ENCODE results near the gene MAP3K21.
A peak's percentile ranks its signal among the peaks of the same experiment; 100 is the strongest.

The MAP3K21 gene

DNA sequence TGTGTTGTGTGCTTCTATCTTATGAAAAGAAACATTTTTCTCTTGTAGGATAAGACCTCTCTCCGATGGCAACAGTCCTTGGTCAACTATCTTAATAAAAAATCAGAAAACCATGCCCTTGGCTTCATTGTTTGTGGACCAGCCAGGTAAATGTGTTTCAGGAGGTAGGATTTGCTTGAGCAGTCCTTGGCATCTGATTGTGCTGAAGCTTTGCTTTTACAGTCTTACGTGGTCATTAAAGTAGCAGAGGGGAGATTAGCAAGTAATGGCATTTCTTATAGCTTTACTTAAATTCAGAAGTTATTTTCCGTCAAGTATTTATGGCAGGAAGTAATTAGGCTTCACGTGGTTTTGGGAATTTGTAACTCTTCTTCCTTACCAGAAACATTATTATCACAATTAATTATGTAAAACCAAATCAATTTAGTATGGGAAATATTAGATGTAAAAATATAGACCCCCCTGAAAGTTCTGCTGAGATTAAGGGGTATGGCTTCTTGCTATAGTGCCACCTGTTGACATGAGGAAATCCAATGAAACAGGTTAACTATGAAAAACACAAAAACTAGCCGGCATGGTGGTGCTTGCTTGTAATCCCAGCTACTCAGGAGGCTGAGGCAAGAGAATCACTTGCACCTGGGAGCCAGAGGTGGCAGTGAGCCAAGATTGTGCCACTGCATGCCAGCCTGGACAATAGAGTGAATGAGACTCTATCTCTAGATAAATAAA, 49.0 kb downstream of the MAP3K21 start:
- Mint-ChIP-seq H3K9me3 (no peaks in the 10 kb centered on the region), H3K27me3 (no peaks in the 10 kb centered on the region), H3K4me3 (no peak overlapping the region), H3K4me1 (no peaks in the 10 kb centered on the region), H3K36me3 (ENCODE audit: low read depth) (no peaks in the 10 kb centered on the region), H3K27ac (no peak overlapping the region)
- DNase-seq (no peak), ATAC-seq (no peak)

DNA sequence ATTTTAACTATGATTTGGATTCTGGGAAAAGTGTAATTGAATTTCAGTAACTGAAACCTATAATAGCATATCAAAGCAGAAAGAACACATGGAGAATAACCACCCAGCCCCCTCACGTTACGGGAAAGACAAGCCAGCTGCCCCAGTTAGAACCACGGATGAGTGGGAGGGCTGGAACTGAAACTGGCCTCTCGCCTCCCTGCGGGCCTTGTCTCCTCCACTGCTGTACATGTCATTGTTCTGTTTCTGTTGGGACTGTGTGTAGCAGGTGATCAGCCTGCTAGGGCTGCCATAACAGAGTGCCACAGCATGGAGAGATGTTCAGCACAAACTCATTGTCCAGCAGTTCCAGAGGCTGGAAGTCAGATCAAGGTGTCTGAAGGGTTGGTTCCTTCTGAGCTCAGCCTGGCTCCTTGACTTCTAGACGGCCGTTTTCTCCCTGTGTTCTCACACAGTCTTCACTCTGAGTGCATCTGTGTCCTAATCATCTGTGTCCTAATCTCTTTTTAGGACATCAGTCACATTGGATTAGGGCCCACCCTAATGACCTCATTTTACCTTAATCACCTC, 52.4 kb downstream of the MAP3K21 start:
- no peaks in the 10 kb centered on the region for H3K4me1 Mint-ChIP-seq
- no peaks in the 10 kb centered on the region for H3K27me3 Mint-ChIP-seq
- no peak overlapping the region for H3K4me3 Mint-ChIP-seq
- no peak overlapping the region for H3K27ac Mint-ChIP-seq
- H3K36me3 Mint-ChIP-seq (ENCODE audit: low read depth), result peaks cover 13% of the 10 kb centered on the region
- no peak for ATAC-seq
- DNase-seq, result no peak
- no peaks in the 10 kb centered on the region for H3K9me3 Mint-ChIP-seq

DNA sequence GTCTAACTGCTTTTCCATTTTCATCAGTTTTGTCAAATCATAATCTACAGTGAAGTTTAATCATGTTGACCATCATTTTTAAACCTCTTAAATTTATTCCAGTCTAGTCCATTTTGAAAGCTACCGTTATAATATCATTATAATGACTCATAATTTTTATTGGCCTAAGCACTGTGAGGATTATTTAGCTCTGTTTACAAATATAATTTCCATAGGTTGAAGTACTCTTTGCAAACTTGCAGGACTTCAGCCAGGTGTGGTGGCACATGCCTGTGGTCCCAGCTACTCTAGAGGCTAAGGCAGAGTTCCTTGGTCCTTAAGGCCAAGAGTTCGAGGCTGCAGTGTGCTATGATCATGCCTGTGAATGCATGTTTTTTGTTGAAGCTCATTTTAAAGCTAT, 54.3 kb downstream of the MAP3K21 start:
- H3K27ac Mint-ChIP-seq, result no peak overlapping the region
- peaks cover 13% of the 10 kb centered on the region for H3K36me3 Mint-ChIP-seq (ENCODE audit: low read depth)
- DNase-seq (no peak), ATAC-seq (no peak)
- no peaks in the 10 kb centered on the region for H3K27me3 Mint-ChIP-seq
- no peaks in the 10 kb centered on the region for H3K4me1 Mint-ChIP-seq
- no peak overlapping the region for H3K4me3 Mint-ChIP-seq
- H3K9me3 Mint-ChIP-seq, result no peaks in the 10 kb centered on the region

DNA sequence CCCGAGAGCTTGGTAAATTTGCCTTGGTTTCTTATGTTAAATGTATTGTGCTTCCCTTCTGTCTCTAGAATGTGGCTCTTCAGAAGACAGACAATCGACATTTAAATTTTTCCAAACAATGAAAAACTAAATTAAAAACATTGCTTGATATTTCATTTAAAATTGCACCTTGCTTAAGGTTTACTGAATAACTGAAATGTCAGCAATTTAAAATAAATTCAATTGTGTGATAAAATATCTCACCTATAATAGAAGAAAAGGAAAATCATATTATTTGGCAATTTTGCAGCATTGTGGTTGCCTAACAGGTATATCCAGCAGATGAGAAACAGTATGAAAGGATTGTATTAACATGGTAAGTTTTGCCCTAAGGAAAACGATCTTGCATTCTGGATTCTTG, 56.5 kb downstream of the MAP3K21 start:
- no peaks in the 10 kb centered on the region for H3K9me3 Mint-ChIP-seq
- no peaks in the 10 kb centered on the region for H3K4me1 Mint-ChIP-seq
- no peak for ATAC-seq
- no peaks in the 10 kb centered on the region for H3K27me3 Mint-ChIP-seq
- no peak overlapping the region for H3K4me3 Mint-ChIP-seq
- H3K27ac Mint-ChIP-seq, result no peak overlapping the region
- no peak for DNase-seq
- H3K36me3 Mint-ChIP-seq (ENCODE audit: low read depth), result peaks cover 13% of the 10 kb centered on the region

DNA sequence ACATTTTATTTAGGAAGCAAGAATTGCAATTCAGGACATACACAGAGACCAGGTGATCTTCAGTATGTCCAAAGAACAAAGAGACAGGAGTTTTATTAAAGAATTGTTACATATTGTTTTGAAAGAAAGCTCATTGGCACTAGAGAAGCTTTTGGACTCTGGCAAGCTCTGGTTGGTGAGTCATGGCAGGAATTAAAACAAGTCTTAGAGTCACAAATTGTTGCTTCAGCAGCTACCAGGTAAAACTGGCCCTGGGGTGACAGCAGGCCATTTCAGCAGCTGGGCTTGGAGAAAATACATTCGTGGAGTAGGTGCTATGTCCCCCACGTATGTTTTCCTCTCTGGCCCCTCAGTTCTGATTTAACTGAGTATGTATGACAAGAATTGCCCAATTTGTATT, 58.8 kb downstream of the MAP3K21 start:
- H3K36me3 Mint-ChIP-seq (ENCODE audit: low read depth), result peaks cover 13% of the 10 kb centered on the region
- ATAC-seq, result no peak
- no peaks in the 10 kb centered on the region for H3K4me1 Mint-ChIP-seq
- no peak overlapping the region for H3K4me3 Mint-ChIP-seq
- H3K27ac Mint-ChIP-seq, result no peak overlapping the region
- peaks cover 3% of the 10 kb centered on the region for H3K27me3 Mint-ChIP-seq
- H3K9me3 Mint-ChIP-seq, result no peaks in the 10 kb centered on the region
- no peak for DNase-seq

DNA sequence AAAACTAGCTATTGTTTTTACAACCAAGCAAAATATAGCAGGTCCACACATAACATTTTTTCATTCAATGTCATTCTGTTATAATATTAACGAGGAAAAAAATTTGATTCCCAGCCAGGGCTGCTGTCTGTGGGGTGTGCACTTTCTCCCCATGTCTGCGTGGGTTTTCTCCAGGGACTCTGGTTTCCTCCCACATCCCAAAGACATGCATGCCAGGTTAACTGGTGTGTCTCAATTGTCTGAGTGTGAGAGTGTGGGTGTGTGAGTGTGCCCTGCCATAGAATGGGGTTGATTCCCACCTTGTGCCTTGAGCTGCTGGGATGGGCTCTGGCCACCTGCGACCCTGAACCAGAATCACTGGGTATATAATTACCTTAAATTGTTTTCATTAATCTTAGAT, 60.1 kb downstream of the MAP3K21 start:
- no peaks in the 10 kb centered on the region for H3K9me3 Mint-ChIP-seq
- H3K27me3 Mint-ChIP-seq, result peaks cover 6% of the 10 kb centered on the region
- peaks cover 10% of the 10 kb centered on the region for H3K36me3 Mint-ChIP-seq (ENCODE audit: low read depth)
- no peak overlapping the region for H3K27ac Mint-ChIP-seq
- no peak overlapping the region for H3K4me3 Mint-ChIP-seq
- no peak for ATAC-seq
- no peaks in the 10 kb centered on the region for H3K4me1 Mint-ChIP-seq
- no peak for DNase-seq

DNA sequence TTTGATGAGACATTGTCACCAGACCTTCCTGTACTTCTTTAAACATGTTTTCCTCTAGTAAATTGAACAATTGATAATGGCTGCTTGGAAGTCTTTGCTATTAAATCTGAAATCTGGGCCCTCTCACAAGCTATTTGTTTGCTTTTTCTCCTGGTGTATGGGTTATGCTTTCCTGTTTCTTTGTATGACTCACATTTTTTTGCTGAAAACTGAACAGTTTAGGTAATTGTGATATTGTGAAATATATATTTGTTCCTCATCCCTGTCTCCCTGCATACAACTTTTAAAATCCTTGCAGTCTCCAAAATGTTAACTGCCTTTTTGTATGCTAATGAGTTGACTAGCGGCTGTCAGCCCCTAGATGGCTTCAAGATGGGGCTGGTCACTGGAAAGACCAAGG, 61.6 kb downstream of the MAP3K21 start:
- Mint-ChIP-seq H3K27me3 (peaks cover 12% of the 10 kb centered on the region), H3K4me1 (no peaks in the 10 kb centered on the region), H3K27ac (no peak overlapping the region), H3K9me3 (no peaks in the 10 kb centered on the region), H3K36me3 (ENCODE audit: low read depth) (no peaks in the 10 kb centered on the region), H3K4me3 (no peak overlapping the region)
- ATAC-seq (no peak), DNase-seq (no peak)

DNA sequence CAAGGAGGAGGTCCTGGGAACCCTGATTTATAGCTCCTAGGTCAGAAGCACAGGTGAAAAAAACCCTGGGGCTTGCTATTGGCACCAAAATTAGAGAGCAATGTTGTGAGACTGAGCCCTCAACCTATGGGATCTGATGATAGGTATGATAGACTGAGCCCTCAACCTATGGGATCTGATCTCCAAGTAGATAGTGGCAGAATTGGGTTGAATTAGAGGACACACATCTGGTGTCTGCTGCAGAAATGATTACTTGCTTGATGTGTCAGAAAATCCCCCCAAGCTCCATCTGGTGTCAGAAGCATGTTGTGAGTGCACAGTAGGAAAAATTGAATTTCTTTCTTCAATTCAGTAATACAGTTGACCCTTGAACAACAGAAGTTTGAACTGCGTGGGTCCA, 62.4 kb downstream of the MAP3K21 start:
- Mint-ChIP-seq H3K27ac (no peak overlapping the region), H3K27me3 (peaks cover 14% of the 10 kb centered on the region), H3K9me3 (no peaks in the 10 kb centered on the region), H3K4me1 (no peaks in the 10 kb centered on the region), H3K36me3 (ENCODE audit: low read depth) (no peaks in the 10 kb centered on the region), H3K4me3 (no peak overlapping the region)
- no peak for ATAC-seq
- no peak for DNase-seq

DNA sequence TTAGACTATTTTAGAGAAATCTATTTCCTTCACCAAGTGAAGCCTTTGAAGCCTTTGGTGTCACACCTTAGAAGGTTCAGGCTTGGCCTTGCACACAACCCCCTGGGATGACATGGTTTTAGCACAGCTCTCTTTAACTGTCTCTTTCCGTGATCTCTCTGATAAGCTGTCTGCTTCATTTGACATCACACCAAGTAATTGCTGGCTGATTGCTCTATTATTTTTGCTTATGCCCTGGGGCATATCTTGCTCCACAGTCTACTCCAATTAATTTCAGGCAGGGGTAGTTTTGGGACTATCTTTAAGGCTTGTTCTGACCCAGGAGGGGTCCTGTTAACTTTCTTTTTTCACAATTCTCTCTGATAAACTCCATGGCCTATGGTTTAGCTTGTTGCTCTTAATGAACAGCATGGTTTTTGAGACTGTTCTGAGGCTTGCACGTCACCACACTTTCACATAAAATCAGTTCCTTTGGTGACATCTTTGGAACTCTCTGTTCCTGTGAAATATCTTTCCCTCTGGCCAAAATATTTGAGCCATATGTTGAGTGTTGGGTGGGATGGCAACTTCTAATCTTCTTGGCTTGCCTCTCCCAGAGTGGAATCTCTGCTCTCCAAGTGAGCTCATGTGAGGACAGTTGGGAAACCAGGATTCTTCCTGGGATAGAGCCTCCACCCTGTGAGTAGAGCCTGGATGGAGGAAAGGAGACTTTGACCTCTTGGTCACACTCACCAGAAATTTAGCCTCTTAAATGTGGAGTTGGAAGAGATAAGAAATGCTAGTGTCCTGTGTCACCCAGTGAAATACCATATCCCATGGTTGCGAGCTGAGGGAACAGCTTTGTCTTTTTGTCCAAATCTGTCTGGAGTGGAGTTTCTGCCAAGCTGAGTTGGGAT, 63.6 kb downstream of the MAP3K21 start:
- no peaks in the 10 kb centered on the region for H3K4me1 Mint-ChIP-seq
- H3K4me3 Mint-ChIP-seq, result no peak overlapping the region
- DNase-seq (no peak), ATAC-seq (no peak)
- H3K36me3 Mint-ChIP-seq (ENCODE audit: low read depth), result no peaks in the 10 kb centered on the region
- H3K27ac Mint-ChIP-seq, result no peak overlapping the region
- no peaks in the 10 kb centered on the region for H3K9me3 Mint-ChIP-seq
- H3K27me3 Mint-ChIP-seq, result peaks cover 14% of the 10 kb centered on the region

DNA sequence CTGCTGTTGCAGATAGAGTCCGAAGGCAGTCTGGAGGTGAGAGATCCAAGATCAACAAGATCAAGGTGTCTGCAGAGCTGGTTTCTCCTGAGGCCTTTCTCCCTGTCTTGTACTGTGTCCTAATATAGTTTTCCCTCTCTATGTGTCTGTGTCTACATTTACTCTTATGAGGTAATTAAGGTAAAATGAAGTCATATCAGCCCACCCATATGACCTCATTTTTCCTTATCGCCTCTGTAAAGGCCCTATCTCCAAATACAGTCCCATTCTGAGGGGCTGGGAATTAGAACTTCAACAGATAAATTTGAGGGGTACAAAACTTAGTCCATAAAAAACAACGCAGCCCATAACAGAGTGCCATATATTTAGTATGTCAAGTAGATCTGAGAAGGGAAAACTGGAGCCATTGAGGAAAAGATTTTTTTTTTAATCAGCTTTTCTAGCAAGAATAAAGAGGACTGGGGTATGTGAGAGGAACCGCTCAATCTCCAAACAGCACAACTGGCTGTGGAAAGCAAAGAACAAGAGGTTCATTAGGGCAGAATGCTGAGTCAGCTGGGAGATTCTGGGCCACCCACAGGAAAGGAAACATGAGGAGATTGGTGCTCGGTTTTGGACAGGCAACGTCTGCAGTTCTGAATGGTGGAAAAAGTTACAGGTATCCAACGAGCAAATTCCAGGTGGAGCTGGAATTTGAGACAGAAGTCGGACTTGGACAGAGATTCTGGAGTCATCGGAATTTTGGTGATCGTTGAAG, 65.7 kb downstream of the MAP3K21 start:
- ATAC-seq, result no peak
- Mint-ChIP-seq H3K9me3 (no peaks in the 10 kb centered on the region), H3K4me1 (no peaks in the 10 kb centered on the region)

DNA sequence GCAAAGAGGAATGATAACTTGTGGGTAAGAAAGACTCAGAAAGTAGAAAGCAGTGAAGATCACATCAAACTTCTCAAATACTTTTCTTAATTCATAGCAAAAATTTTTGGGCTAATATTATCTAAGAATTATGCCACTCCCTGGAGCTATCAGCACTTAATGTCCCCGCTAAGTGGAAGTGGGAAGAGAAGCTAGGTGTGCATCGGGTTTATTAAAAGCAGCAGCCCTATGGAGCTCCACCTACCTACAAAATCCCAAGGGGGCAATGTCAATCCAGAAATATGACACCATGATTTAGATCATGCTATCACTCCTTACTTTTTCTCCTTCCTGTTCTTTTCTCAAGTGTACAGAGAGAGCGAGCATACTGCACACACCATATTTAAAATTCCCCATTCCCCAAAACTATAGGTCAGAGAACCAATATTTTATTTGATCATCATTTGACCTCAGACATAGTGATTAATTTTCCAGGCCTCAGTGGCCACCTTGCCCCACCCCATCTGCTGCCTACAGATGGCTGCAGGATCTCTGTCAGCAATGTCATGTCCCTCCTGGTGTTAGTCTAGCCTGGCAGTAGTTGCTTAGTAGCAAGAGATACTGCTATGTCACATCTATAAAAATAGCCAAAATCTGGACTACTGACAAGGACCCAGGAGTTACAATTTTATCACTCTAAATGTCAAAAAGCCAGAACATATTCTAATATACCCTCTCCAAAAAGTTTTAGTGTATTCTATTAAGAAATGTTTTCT, 66.6 kb downstream of the MAP3K21 start:
- ATAC-seq (no peak), DNase-seq (no peak)
- no peak overlapping the region for H3K27ac Mint-ChIP-seq
- H3K27me3 Mint-ChIP-seq, result peaks cover 19% of the 10 kb centered on the region
- no peaks in the 10 kb centered on the region for H3K36me3 Mint-ChIP-seq (ENCODE audit: low read depth)
- H3K4me1 Mint-ChIP-seq, result no peaks in the 10 kb centered on the region
- no peaks in the 10 kb centered on the region for H3K9me3 Mint-ChIP-seq
- H3K4me3 Mint-ChIP-seq, result no peak overlapping the region

More for the DNA sequence above, 65.7 kb downstream of the MAP3K21 start:
- Mint-ChIP-seq H3K27me3 (peaks cover 19% of the 10 kb centered on the region), H3K27ac (no peak overlapping the region), H3K36me3 (ENCODE audit: low read depth) (no peaks in the 10 kb centered on the region), H3K4me3 (no peak overlapping the region)
- no peak for DNase-seq

DNA sequence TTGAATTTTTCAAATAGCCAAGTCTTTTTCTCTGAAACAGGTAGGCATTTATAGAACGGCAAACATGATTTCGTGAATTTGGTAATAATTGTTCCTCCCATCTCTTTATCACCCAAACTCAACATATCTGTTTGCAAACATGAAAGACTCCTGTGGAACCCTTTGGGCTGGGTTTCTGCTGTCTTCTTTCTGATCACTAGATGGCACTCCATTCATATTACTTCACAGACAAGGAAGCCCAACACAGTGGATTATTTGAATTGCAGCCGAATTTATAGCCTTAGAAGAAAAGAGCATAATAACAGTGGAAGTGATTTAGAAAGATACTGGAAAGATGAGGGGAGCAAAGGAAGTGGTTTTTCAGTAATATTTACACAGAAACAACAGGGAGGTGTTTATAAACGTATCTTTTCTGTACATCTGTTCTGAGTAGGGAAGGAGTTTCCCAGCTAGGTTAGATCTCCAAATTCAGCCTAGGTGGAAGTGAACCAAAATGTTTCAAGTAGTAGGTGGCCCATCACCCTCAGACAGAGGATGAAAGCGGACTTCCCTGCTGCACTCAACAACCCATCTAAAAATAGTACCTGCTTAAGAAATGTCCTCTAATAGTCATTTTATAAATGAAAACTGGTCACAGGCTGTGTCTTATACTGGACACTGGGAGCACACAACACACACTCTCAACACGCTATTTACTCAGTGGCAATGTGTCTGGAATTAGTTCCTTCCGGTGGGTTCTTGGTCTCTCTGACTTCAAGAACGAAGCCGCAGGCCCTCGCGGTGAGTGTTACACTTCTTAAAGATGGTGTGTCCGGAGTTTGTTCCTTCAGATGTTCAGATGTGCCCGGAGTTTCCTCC, 67.6 kb downstream of the MAP3K21 start:
- ATAC-seq (peak; percentile 66), DNase-seq (no peak)
- no peak overlapping the region for H3K27ac Mint-ChIP-seq
- H3K9me3 Mint-ChIP-seq, result no peaks in the 10 kb centered on the region
- H3K27me3 Mint-ChIP-seq, result peaks cover 19% of the 10 kb centered on the region
- no peaks in the 10 kb centered on the region for H3K36me3 Mint-ChIP-seq (ENCODE audit: low read depth)
- no peak overlapping the region for H3K4me3 Mint-ChIP-seq
- no peaks in the 10 kb centered on the region for H3K4me1 Mint-ChIP-seq

DNA sequence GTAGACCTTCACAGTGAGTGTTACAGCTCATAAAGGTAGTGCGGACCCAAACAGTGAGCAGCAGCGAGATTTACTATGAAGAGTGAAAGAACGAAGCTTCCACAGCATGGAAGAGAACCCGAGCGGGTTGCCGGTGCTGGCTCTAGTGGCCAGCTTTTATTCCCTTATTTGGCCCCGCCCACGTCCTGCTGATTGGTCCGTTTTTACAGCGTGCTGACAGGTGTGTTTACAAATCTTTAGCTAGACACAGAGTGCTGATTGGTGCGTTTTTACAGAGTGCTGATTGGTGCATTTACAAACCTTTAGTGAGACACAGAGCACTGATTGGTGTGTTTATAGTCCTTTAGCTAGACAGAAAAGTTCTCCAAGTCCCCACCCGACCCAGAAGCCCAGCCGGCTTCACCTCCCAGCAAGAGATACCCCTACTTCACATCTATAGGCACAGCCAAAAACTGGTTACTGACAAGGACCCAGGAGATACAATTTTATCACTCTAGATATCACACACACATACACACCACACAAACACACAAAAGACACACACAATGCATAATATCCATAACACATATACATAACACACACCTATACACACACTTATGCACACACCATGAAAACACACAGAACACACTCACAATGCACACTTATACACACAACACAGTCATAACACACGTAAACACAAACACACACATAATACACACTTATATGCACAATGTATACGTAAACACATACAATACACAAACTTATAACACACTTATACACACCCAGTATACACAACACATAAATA, 68.5 kb downstream of the MAP3K21 start:
- H3K4me3 Mint-ChIP-seq, result no peak overlapping the region
- no peak overlapping the region for H3K27ac Mint-ChIP-seq
- ATAC-seq (no peak), DNase-seq (no peak)
- no peaks in the 10 kb centered on the region for H3K9me3 Mint-ChIP-seq
- peaks cover 19% of the 10 kb centered on the region for H3K27me3 Mint-ChIP-seq
- no peaks in the 10 kb centered on the region for H3K4me1 Mint-ChIP-seq
- H3K36me3 Mint-ChIP-seq (ENCODE audit: low read depth), result no peaks in the 10 kb centered on the region
